OCI-LY7 (cell line): ENCODE data around the gene PTCD3. TPM values are rescaled to one million over a fixed set of nuclear protein-coding genes. Genes with fewer than 3 reads are reported as not detected.

Source experiments
- BruUV-seq: library from RNA; stranded (reverse); fragments of 400-500 nt; replicated peaks from 2 replicates; lab custom pipeline; 2021; lab: Mats Ljungman, UMichigan
- CTCF ChIA-PET: fragments of 300-600 bp; sonication (Branson Sonifier 250); formaldehyde crosslinking; loops from one replicate; lab custom pipeline; 2022; ENCODE audit warnings: antibody characterized with exemption; ENCODE audit not compliant: unreplicated experiment; lab: Charles Lee
- POLR2A ChIA-PET: fragments of 300-600 bp; sonication (Branson Sonifier 250); formaldehyde crosslinking; loops from one replicate; lab custom pipeline; 2022; ENCODE audit warnings: antibody characterized with exemption; lab: Charles Lee
- DNase-seq: peaks from one replicate; pipeline ENCODE4 v3.0.0-alpha.2; 2015; ENCODE audit warnings: low spot score
- H2AFZ ChIP-seq: fragments of 200-600 bp; sonication (generic), shearing (Covaris generic); 2 replicates; pipeline ENCODE4 v1.6.1; 2014; ENCODE audit warnings: mild to moderate bottlenecking, antibody characterized with exemption, low read length, moderate library complexity
- H3K27ac ChIP-seq: fragments of 200-600 bp; sonication (generic); 2 replicates; pipeline ENCODE4 v1.5.1; 2014; ENCODE audit warnings: mixed run types, low read depth, mild to moderate bottlenecking, moderate library complexity, low read length, inconsistent platforms; ENCODE audit not compliant: poor library complexity, severe bottlenecking
- H3K36me3 ChIP-seq: fragments of 200-600 bp; sonication (generic); 2 replicates; pipeline ENCODE4 v1.6.1; 2014; ENCODE audit warnings: mild to moderate bottlenecking, antibody characterized with exemption, low read length, moderate library complexity, mixed read lengths; ENCODE audit not compliant: insufficient read depth
- H3K4me1 ChIP-seq: fragments of 200-600 bp; sonication (generic); 2 replicates; pipeline ENCODE4 v1.5.1; 2014; ENCODE audit warnings: mild to moderate bottlenecking, low read length; ENCODE audit not compliant: insufficient read depth, poor library complexity, severe bottlenecking
- H3K4me2 ChIP-seq: fragments of 200-600 bp; sonication (generic); 2 replicates; pipeline ENCODE4 v1.6.1; 2014; ENCODE audit warnings: mild to moderate bottlenecking, low read length
- H3K4me3 ChIP-seq: fragments of 200-600 bp; sonication (generic); 2 replicates; pipeline ENCODE4 v1.5.1; 2014; ENCODE audit warnings: mild to moderate bottlenecking, low read depth, low read length; ENCODE audit not compliant: poor library complexity, severe bottlenecking
- H3K79me2 ChIP-seq: fragments of 200-600 bp; sonication (generic); 2 replicates; pipeline ENCODE4 v1.6.1; 2016; ENCODE audit warnings: low read depth, mild to moderate bottlenecking, low read length, moderate library complexity, mixed read lengths; ENCODE audit not compliant: insufficient read depth
- H3K9me2 ChIP-seq: fragments of 200-600 bp; sonication (generic); 2 replicates; pipeline ENCODE4 v1.6.1; 2016; ENCODE audit warnings: mild to moderate bottlenecking, low read length, mixed read lengths; ENCODE audit not compliant: insufficient read depth
- H3K9me3 ChIP-seq: fragments of 200-600 bp; sonication (generic); 2 replicates; pipeline ENCODE4 v1.6.1; 2014; ENCODE audit warnings: mild to moderate bottlenecking, mixed run types, low read length, mixed read lengths
- H4K20me1 ChIP-seq: fragments of 200-600 bp; sonication (generic); 2 replicates; pipeline ENCODE4 v1.6.1; 2014; ENCODE audit warnings: mild to moderate bottlenecking, antibody characterized with exemption, low read length, moderate library complexity, mixed read lengths; ENCODE audit not compliant: insufficient read depth
- EZH2phosphoT487 ChIP-seq: fragments of 200-600 bp; sonication (generic); IDR thresholded peaks from 2 replicates; pipeline ENCODE4 v1.6.1; 2018; ENCODE audit warnings: low read depth, borderline replicate concordance, mild to moderate bottlenecking, mixed run types, antibody characterized with exemption, low read length, moderate library complexity, mixed read lengths
- intact Hi-C: fragments of 100-400 bp; cut with micrococcal nuclease; formaldehyde crosslinking; loops from one replicate; pipeline ENCODE4 v1.10.0; 2022; ENCODE audit not compliant: unreplicated experiment
- total RNA-seq, 2 experiments: library from RNA; depleted of rRNA in 1 of 2; stranded (reverse); fragments of >200 nt in 1 of 2; shearing (Covaris generic) in 1 of 2; gene quantifications; 2 replicates each; pipeline ENCODE4 v1.2.3, GENCODE V29; 2014 to 2022
- TF ChIP-seq, protein P1 (sequence below): fragments of 200-600 bp; sonication (generic); conservative IDR thresholded peaks from 2 replicates; pipeline ENCODE4 v1.5.1; 2014; ENCODE audit warnings: mild to moderate bottlenecking, antibody characterized with exemption, low read length, moderate library complexity, mixed read lengths

Gene PTCD3
- total RNA-seq, 2 experiments from 2014 or later, result 152 to 215 TPM

DNA sequence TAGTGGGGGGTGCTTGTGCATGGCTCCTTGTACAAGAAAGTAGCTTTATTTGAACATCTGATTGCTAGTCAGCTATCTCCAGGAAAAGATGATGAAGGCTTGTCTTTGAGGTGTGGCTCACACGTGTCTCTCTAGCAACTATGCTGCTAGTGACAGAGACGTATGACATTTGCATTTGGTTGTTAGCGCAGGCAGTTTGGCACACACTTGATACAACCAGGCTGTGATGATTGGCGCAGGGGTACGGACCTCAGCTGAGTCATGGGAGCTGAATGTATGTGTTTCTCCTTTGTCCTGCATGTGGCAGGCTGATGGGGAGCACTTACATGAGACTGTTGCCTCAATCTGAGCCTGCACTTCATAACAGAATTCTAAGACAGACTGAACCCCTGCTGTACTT lies 29.6 kb downstream of the PTCD3 start:
- Histone ChIP-seq H3K4me3 (no peak overlapping the region), H3K27ac (no peak overlapping the region), H4K20me1 (no peaks in the 10 kb centered on the region), H3K79me2 (no peaks in the 10 kb centered on the region), H3K9me3 (no peaks in the 10 kb centered on the region), H2AFZ (no peak overlapping the region), H3K9me2 (no peaks in the 10 kb centered on the region), H3K36me3 (peaks cover 100% of the 10 kb centered on the region), H3K4me1 (no peaks in the 10 kb centered on the region), H3K4me2 (no peak overlapping the region)
- no peak for TF ChIP-seq EZH2phosphoT487
- TF ChIP-seq, protein P1, sequence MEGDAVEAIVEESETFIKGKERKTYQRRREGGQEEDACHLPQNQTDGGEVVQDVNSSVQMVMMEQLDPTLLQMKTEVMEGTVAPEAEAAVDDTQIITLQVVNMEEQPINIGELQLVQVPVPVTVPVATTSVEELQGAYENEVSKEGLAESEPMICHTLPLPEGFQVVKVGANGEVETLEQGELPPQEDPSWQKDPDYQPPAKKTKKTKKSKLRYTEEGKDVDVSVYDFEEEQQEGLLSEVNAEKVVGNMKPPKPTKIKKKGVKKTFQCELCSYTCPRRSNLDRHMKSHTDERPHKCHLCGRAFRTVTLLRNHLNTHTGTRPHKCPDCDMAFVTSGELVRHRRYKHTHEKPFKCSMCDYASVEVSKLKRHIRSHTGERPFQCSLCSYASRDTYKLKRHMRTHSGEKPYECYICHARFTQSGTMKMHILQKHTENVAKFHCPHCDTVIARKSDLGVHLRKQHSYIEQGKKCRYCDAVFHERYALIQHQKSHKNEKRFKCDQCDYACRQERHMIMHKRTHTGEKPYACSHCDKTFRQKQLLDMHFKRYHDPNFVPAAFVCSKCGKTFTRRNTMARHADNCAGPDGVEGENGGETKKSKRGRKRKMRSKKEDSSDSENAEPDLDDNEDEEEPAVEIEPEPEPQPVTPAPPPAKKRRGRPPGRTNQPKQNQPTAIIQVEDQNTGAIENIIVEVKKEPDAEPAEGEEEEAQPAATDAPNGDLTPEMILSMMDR, result no peak
- intact Hi-C loops, result no loop called here
- no TSS peak for BruUV-seq
- ChIA-PET POLR2A (interaction anchor here (1.0 to 1.2 kb wide), 2 partner anchors 9 to 16 kb away, joined by 3 read pairs; no protein-coding TSS in a partner anchor), CTCF (no interaction called here)
- DNase-seq, result no peak

DNA sequence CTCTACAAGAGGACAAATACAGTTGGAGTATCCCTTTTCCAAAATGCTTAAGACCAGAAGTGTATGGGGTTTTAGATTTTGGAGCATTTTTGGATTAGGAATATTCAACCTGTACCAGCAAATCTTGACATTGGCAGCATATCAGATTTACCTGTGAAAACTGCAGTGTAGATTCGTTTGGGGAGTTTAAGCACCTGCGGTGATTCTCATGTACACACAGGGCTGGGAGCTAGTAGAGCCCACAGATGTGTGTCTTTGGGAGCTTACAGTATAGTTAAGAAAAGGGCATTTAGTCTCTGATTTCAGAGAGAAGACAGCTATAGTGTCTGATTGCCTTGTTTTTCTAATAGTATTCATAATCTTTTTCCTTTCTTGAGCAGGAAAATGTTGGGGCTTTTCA lies 30.1 kb downstream of the PTCD3 start:
- Histone ChIP-seq H3K9me2 (no peaks in the 10 kb centered on the region), H3K4me3 (no peak overlapping the region), H3K27ac (no peak overlapping the region), H4K20me1 (no peaks in the 10 kb centered on the region), H2AFZ (no peak overlapping the region), H3K4me2 (no peak overlapping the region), H3K36me3 (peaks cover 100% of the 10 kb centered on the region), H3K9me3 (no peaks in the 10 kb centered on the region), H3K4me1 (no peaks in the 10 kb centered on the region), H3K79me2 (no peaks in the 10 kb centered on the region)
- TF ChIP-seq, protein P1, result no peak
- TF ChIP-seq EZH2phosphoT487, result no peak
- POLR2A ChIA-PET, result interaction anchor here (1.2 kb wide), 1 partner anchor 15 kb away, joined by 3 read pairs; no protein-coding TSS in a partner anchor
- no TSS peak for BruUV-seq
- DNase-seq, result no peak
- CTCF ChIA-PET, result no interaction called here
- intact Hi-C loops, result no loop called here

DNA sequence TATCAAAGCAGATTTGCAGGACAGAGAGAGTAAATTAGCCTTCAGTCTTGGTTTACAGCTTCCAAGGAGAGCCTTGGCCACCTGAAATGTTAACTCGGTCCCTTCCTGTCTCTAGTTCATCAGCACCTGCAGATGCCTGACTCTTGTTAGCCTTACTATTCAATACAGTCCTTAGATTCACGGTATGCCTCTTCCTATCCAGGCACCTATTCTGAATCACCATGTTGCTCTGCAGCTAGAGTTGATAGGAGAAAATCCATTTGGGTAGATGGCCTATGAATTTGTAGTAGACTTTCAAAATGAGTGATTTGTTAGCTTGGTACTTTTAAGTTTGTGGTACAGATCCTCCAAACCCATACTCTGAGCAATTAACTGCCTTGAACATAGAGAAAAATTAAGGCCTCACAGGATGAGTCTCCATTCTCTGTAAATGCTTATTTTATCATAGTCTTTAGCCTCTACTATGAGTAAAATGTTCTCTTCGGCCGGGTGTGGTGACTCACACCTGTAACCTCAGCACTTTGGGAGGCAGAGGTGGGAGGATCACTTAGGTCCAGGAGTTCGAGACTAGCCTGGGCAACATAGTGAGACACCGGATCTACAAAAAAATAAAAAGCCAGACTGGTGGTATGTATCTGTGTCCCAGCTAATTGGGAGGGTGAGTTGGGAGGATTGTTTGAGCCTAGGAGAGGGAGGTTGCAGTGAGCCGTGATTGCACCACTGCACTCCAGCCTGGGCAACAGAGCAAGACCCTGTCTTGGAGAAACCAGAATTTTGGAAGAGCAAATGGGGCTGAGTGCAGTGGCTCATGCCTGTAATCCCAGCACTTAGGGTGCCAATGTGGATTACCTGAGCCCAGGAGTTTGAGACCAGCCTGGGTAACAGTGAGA lies 32.9 kb downstream of the PTCD3 start:
- intact Hi-C loops, result no loop called here
- no TSS peak for BruUV-seq
- no peak overlapping the region for H3K4me3 ChIP-seq
- ChIA-PET CTCF (no interaction called here), POLR2A (interaction anchor here (0.6 to 1.2 kb wide), 3 partner anchors 8 to 558 kb away, joined by 3 to 4 read pairs (median 4); no protein-coding TSS in a partner anchor)
- no peak overlapping the region for H3K27ac ChIP-seq
- TF ChIP-seq EZH2phosphoT487, result no peak
- TF ChIP-seq, protein P1, result no peak
- H3K9me2 ChIP-seq, result no peaks in the 10 kb centered on the region
- no peaks in the 10 kb centered on the region for H3K79me2 ChIP-seq
- no peak for DNase-seq
- H4K20me1 ChIP-seq, result 0 out of 2 replicates have a peak, but pooled peaks cover 4% of the 10 kb centered on the region
- no peaks in the 10 kb centered on the region for H3K4me1 ChIP-seq
- no peak overlapping the region for H3K4me2 ChIP-seq
- H2AFZ ChIP-seq, result no peak overlapping the region
- H3K9me3 ChIP-seq, result no peaks in the 10 kb centered on the region
- H3K36me3 ChIP-seq, result peaks cover 100% of the 10 kb centered on the region
